HCEC 1CT (cell line): ENCODE data around the gene PWP2.
"Not testable (repeated sequence)": the region's sequence is repeated elsewhere in the genome, so short reads cannot be mapped to it uniquely, and the experiment has no call there.

ENCODE experiments used
- DNase-seq: peaks from one replicate; pipeline ENCODE4 v3.0.0-alpha.2; 2017

PWP2 gene

GRCh38 chr21:44107026-44107501 lies at the start of gene PWP2:
Gene PWP2 (plus strand): TSS chr21:44107399. CDS start chr21:44107417, 18 bp downstream.
- not testable (repeated sequence) for DNase-seq

- DNase-seq, result no peak
These were observed 49.1 kb upstream of the PWP2 start for GRCh38 chr21:44057960-44058651.

DNA sequence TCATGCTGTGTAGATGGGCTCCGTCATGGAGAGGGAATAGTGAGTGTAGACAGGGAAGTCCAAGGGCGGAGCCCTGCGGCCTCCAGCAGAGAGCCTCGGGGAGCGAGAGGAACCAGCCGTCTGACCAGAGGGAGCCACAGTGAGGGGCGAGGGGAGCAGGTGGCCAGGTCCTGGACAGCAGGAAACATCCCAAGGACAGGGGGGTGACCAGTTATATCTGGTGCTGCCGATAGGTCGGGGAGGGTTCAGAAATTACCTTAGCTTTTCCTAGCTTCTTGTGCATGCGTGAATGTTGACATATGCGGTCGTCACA lies 48.6 kb upstream of the PWP2 start:
- no peak for DNase-seq

DNA sequence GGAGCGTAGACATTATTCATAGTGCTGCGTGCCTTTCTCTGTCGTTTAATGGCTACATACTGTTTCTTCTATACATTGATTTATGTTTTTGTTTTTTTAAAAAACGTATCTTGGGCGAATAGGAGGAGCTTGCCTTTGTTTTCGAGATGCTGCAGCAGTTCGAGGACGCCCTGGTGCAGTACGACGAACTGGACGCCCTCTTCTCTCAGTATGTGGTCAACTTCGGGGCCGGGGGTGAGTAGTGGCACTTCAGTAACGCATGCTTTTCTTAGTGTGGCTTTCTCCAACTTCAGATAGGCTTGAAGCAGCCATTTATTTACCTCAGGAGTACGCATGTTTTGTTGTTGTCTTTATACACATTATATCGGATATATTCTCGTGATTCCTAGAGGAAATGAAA lies 48.2 kb upstream of the PWP2 start:
- no peak for DNase-seq

DNA sequence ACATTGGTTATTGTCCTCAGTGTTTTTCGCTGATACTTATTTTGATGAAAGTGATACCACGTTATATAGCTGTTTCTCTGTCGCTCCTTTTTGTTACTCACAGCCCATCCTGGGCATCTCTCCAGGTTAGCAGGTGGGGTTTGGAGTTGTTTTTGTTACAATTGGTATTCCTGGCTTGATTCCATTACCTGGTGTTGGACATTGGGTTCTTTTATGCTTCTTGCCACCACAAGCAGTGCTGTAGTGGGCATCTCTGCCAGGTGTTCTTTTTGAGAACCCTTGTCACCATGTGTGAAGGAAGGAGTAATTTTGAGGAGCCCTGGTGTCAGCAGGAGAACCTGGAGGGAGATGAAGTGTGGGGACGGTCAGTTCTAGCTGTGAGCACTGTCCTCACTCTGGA lies 47.5 kb upstream of the PWP2 start:
- no peak for DNase-seq

- DNase-seq, result no peak
These were observed 44.8 kb upstream of the PWP2 start for GRCh38 chr21:44062380-44062779.

- DNase-seq, result no peak
These were observed 43.9 kb upstream of the PWP2 start for GRCh38 chr21:44063151-44063912.

- no peak for DNase-seq
These were observed 42.3 kb upstream of the PWP2 start for GRCh38 chr21:44064852-44065403.

- peak; percentile 3 for DNase-seq
These were observed 41.8 kb upstream of the PWP2 start for GRCh38 chr21:44065428-44065827.

DNA sequence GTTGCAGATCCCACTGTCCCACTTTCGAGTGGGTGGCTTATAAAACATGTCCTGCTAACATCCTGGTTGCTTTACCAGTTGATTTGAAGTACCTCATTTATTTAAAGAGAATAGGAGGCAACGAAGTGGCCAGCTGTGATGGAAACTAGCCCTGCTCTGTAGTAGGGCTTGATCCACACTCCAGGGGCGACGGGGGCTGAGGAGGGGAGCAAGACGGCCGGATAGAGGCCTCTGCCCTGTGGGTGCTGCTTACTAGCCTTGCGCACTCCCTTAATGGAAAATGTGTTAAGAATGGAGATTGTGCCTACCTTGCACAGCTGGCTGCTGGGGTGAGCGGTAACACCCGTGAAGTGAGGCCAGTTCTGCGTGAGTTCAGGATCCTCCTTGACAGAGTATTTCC lies 41.1 kb upstream of the PWP2 start:
- no peak for DNase-seq

DNA sequence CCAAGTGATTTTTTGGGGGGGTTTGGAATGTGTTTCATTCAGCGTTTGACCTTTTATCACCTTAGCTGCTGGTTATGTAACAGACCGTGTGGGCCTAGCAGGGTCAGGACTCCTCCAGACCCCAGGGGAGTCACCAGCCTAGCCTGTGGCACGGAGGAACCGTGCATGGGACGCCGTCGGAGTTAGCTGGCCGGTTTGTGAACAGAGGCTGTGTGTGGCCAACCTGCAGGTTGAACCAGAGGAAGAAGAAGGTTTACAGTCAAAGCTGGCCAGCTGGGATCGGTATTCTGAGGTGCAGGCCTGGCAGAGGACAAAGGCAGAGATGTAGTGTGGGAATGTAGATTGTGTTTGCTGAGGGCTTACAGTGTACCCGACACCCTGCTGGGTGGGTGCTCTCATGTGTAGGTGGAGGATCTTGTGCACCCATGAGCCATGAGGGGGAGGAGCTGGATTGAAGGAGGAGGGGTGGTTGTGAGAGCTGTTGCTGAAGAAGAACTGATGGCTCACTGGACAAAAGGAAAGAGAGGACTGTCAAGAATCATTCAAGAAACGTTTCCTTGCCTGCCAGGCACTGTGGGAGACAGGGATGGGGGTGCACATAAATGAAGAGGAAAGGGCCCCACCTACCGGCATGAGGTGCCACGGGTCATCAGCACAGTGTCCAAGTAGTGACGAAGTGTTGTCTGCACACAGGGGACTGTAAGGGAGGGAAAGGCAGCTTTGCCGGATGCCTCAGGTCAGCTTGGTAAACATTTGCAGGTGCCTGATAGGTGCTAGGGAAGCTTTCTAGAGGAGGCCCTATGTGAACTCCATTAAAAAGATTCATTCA lies 40.0 kb upstream of the PWP2 start:
- DNase-seq, result no peak

DNA sequence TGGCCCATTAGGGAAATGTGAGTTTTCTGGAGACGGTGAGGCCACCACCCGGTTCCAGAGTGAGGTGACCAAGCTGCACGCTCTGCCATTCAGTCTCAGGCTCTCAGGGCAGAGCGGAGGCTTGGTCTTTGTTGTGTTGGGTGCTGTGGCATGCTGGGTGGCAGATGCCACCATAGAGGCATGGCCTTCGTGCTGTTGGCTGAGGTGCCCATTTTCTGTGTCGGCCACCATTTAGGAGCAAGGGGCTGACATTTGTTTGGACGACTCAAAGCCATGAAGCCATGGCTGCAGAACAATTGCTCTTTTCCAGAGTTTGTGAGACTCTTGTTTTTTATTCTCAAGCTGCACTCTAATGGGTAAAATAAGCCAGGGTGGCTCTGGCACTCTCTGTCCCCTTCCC lies 36.8 kb upstream of the PWP2 start:
- no peak for DNase-seq

- no peak for DNase-seq
These were observed 35.7 kb upstream of the PWP2 start for GRCh38 chr21:44071359-44072104.

DNA sequence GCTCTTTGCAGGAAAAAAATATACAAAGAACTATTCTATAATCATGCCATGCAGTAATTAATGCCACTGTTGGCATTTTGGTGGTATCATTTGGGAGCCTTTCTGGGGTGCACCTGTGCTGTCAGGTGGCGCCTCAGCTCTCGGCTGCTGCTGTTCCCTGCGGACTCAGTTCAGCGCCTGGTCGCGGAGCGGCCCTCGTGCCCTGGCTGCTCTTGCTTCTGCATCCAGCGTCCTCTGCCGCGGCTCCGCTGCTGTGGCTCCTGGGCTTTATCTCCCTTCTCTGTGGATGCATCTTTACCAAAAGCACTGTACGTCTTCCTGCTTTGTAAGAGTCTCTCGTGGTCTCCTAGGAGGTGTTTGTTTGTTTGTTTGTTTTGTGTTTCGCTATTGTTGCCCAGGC lies 35.1 kb upstream of the PWP2 start:
- DNase-seq, result no peak

DNA sequence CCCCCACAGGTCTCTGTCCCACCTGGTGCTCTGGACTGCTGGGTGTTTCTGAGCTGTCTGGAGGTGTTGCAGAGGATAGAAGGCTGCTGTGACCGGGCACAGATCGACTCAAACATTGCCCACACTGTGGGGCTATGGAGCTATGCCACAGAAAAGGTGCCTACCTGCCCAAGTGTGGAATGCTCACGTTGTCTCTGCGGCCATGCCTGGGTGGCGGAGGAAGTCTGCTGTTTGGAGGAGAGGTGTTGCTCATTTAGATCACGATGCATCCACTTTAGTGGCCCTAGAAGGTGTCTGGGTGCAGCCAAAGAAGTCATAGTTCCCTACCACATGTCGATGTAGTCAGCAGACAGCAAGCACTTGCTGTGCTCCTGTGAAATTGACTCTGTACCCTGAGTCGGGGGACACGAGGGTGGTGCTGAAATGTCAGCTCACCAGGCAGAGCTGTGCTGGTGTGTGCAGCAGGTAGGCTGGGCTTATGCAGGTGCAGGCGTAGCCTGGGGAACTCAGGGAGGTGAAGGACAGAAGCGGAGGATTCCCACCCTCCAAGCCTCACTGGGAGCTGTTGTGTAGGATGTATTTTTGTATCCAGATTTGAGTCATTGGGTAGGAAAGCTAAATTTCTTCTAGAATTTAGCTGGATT lies 32.8 kb upstream of the PWP2 start:
- no peak for DNase-seq

DNA sequence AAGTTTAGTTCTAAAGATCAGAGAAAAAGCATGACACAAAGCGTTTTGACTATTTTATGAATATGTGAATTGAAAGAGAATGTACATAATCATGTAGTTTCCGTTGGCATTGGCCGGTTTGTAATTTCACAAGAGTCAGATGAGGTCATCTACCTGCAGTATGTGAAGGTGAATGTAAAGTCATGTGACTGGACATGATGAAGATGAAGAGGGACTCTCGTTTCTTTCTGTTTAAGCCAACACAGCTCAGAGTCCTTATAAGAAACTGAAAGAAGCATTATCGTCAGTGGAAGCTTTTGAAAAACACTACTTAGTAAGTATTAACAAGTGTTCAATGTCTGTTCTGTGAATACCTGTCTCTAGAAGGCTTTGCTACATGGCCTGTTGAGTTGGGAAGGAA lies 30.9 kb upstream of the PWP2 start:
- no peak for DNase-seq

GRCh38 chr21:44078411-44078981 lies 28.7 kb upstream of the PWP2 start:
- no peak for DNase-seq

DNA sequence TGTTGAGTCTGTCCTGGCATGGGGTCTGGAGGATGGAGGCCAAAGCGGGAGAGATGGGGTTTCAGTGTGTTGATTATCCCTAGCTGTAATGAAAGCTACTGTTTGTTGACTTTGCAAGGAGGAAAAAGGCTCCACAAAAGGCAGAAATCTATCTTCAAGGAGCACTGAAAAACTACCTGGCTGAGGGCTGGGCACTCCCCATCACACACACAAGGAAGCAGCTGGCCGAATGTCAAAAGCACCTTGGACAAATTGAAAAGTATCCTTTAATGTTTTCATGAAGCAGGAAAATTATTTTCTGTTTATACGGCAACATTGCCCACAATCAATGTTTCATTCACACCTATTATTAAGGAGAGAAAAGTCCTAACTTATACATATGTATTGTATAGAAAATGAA lies 27.8 kb upstream of the PWP2 start:
- DNase-seq, result no peak

GRCh38 chr21:44079846-44080245 lies 27.4 kb upstream of the PWP2 start:
- DNase-seq, result no peak

DNA sequence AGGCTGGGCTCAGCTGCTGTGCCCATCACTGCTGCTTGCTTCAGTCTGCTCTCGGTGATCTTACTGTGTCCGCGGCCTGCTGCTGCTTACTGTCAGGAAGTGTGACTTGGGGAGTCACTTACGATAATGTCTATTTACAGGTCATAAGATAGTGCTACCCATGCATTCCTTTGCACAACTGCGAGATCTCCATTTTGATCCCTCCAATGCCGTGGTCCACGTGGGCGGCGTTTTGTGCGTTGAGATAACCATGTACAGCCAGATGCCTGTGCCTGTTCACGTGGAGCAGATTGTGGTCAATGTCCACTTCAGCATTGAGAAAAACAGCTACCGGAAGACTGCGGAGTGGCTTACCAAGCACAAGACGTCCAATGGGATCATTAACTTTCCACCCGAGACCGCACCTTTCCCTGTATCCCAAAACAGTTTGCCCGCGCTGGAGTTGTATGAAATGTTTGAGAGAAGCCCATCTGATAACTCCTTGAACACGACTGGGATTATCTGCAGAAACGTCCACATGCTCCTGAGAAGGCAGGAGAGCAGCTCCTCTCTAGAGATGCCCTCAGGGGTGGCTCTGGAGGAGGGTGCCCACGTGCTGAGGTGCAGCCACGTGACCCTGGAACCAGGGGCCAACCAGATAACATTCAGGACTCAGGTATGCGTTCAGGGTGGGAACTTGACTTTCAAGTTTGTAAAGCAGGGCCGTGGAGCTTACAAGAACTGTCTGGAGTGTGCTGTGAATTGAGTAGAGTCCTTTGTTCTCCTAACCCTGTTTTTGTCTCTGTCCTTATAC lies 24.4 kb upstream of the PWP2 start:
- DNase-seq, result no peak
